GM23338 (cell line): ENCODE data around the gene GFAP. TPM values are rescaled to one million over a fixed set of nuclear protein-coding genes. Genes with fewer than 3 reads are reported as not detected.

Source experiments
- ATAC-seq: fragments of 200-7000 bp; cut with Tn5 transposase; 3 replicates; pipeline ENCODE4 v1.9.1; 2020
- DNase-seq: peaks from one replicate; pipeline ENCODE4 v3.0.0-alpha.2; 2015; ENCODE audit warnings: low spot score
- H2AFZ ChIP-seq: fragments of 200-600 bp; sonication (generic); 2 replicates; pipeline ENCODE4 v1.8.0; 2016; ENCODE audit warnings: antibody characterized with exemption, mild to moderate bottlenecking, moderate library complexity
- H3F3A ChIP-seq: fragments of 200-600 bp; sonication (generic); replicated peaks from 2 replicates; pipeline ENCODE4 v1.8.0; 2017; ENCODE audit warnings: antibody characterized with exemption, mixed run types, low read depth
- H3K27ac ChIP-seq: fragments of 200-600 bp; sonication (generic); 2 replicates; pipeline ENCODE4 v1.6.1; 2016; ENCODE audit warnings: low read depth
- H3K27me3 ChIP-seq: fragments of 200-600 bp; sonication (generic); 2 replicates; pipeline ENCODE4 v1.8.0; 2016; ENCODE audit warnings: mild to moderate bottlenecking, mixed run types, moderate library complexity; ENCODE audit not compliant: insufficient read depth
- H3K36me3 ChIP-seq: fragments of 200-600 bp; sonication (generic); 2 replicates; pipeline ENCODE4 v1.8.0; 2016; ENCODE audit warnings: mild to moderate bottlenecking; ENCODE audit not compliant: insufficient read depth
- H3K4me1 ChIP-seq: fragments of 200-600 bp; sonication (generic); 2 replicates; pipeline ENCODE4 v1.8.0; 2016; ENCODE audit warnings: mild to moderate bottlenecking, moderate library complexity; ENCODE audit not compliant: insufficient read depth
- H3K4me2 ChIP-seq: fragments of 200-600 bp; sonication (generic); 2 replicates; pipeline ENCODE4 v1.7.1; 2017; ENCODE audit warnings: mixed run types
- H3K4me3 ChIP-seq: fragments of 200-600 bp; sonication (generic); 2 replicates; pipeline ENCODE4 v1.6.1; 2016; ENCODE audit warnings: mixed run types
- H3K79me2 ChIP-seq: fragments of 200-600 bp; sonication (generic); replicated peaks from 2 replicates; pipeline ENCODE4 v1.8.0; 2017; ENCODE audit warnings: mild to moderate bottlenecking; ENCODE audit not compliant: insufficient read depth
- H3K9me2 ChIP-seq: fragments of 200-600 bp; sonication (generic); 2 replicates; pipeline ENCODE4 v1.8.0; 2017; ENCODE audit not compliant: insufficient read depth
- H4K20me1 ChIP-seq: fragments of 200-600 bp; sonication (generic); replicated peaks from 2 replicates; pipeline ENCODE4 v1.8.0; 2017; ENCODE audit warnings: mild to moderate bottlenecking; ENCODE audit not compliant: insufficient read depth
- H3K27ac Mint-ChIP-seq: 2 replicates; pipeline ENCODE4 v1.8.0; 2020; ENCODE audit warnings: inconsistent platforms, mild to moderate bottlenecking, moderate library complexity, mixed read lengths
- H3K27me3 Mint-ChIP-seq: 3 replicates; pipeline ENCODE4 v1.8.0; 2022; ENCODE audit warnings: low read depth, mild to moderate bottlenecking, moderate library complexity, mixed read lengths, inconsistent platforms; ENCODE audit not compliant: insufficient read depth, poor library complexity
- H3K36me3 Mint-ChIP-seq: 3 replicates; pipeline ENCODE4 v1.8.0; 2021; ENCODE audit warnings: low read depth, mild to moderate bottlenecking, inconsistent platforms, moderate library complexity, mixed read lengths
- H3K4me1 Mint-ChIP-seq: 3 replicates; pipeline ENCODE4 v1.8.0; 2020; ENCODE audit warnings: mild to moderate bottlenecking, inconsistent platforms, mixed read lengths
- H3K4me3 Mint-ChIP-seq: 3 replicates; pipeline ENCODE4 v1.8.0; 2021; ENCODE audit warnings: moderate library complexity, mild to moderate bottlenecking, inconsistent platforms, mixed read lengths
- H3K9me3 Mint-ChIP-seq: 3 replicates; pipeline ENCODE4 v1.8.0; 2020; ENCODE audit warnings: moderate library complexity, mild to moderate bottlenecking, inconsistent platforms, mixed read lengths
- CREB1 ChIP-seq: fragments of 250-450 bp; sonication (Bioruptor Pico); IDR thresholded peaks from 2 replicates; pipeline ENCODE4 v1.5.0; 2020; ENCODE audit warnings: low read depth, mild to moderate bottlenecking, moderate library complexity
- CTCF ChIP-seq, 2 experiments: fragments of 200-600 bp in 1 of 2; sonication (generic) in 1 of 2; conservative IDR thresholded peaks; 2 replicates each; pipeline versions ENCODE4 v1.5.1 to v1.6.1; 2016 to 2017; ENCODE audit warnings: antibody characterized with exemption in 2 of 2, low read depth in 2 of 2, mild to moderate bottlenecking in 2 of 2, moderate library complexity in 1 of 2
- EZH2 ChIP-seq: fragments of 200-600 bp; sonication (generic); IDR thresholded peaks from one replicate; pipeline ENCODE4 v1.8.0; 2017; ENCODE audit warnings: antibody characterized with exemption, mild to moderate bottlenecking, low read depth; ENCODE audit not compliant: unreplicated experiment
- EZH2phosphoT487 ChIP-seq: fragments of 200-600 bp; sonication (generic); IDR thresholded peaks from one replicate; pipeline ENCODE4 v1.8.1; 2018; ENCODE audit warnings: antibody characterized with exemption; ENCODE audit not compliant: unreplicated experiment
- JUNB ChIP-seq: IDR thresholded peaks from one replicate; pipeline ENCODE4 v1.6.1; 2016; ENCODE audit warnings: antibody characterized with exemption; ENCODE audit not compliant: unreplicated experiment
- NANOG ChIP-seq: IDR thresholded peaks from 2 replicates; pipeline ENCODE4 v1.6.1; 2016; ENCODE audit warnings: antibody characterized with exemption, borderline replicate concordance
- POLR2AphosphoS5 ChIP-seq: IDR thresholded peaks from 2 replicates; pipeline ENCODE4 v1.6.1; 2016; ENCODE audit warnings: antibody characterized with exemption, low read depth
- ZNF331 ChIP-seq: fragments of 250-450 bp; sonication (Bioruptor Pico); IDR thresholded peaks from 2 replicates; pipeline ENCODE4 v1.5.0; 2020; ENCODE audit warnings: low read depth, mild to moderate bottlenecking, moderate library complexity
- ZNF462 ChIP-seq: fragments of 250-450 bp; sonication (Bioruptor Pico); IDR thresholded peaks from 2 replicates; pipeline ENCODE4 v1.5.0; 2020; ENCODE audit warnings: mild to moderate bottlenecking, moderate library complexity
- polyA plus RNA-seq: library from polyadenylated mRNA; unstranded; fragments of >200 nt; fragmentation: Nextera tagmentation; extraction: Ambion mirVana; gene quantifications from 2 replicates; pipeline ENCODE4 v1.2.1, GENCODE V29; 2016
- total RNA-seq: library from RNA; depleted of rRNA; stranded (reverse); fragments of >200 nt; shearing (Covaris generic); gene quantifications from 2 replicates; pipeline ENCODE4 v1.2.3, GENCODE V29; 2014
- TF ChIP-seq, protein P1 (sequence below): IDR thresholded peaks from 2 replicates; pipeline ENCODE4 v1.6.1; 2016; ENCODE audit warnings: antibody characterized with exemption

Gene GFAP
- total and polyA plus RNA-seq, 2 experiments from 2014 or later, result 0.15 to 5.1 TPM

DNA sequence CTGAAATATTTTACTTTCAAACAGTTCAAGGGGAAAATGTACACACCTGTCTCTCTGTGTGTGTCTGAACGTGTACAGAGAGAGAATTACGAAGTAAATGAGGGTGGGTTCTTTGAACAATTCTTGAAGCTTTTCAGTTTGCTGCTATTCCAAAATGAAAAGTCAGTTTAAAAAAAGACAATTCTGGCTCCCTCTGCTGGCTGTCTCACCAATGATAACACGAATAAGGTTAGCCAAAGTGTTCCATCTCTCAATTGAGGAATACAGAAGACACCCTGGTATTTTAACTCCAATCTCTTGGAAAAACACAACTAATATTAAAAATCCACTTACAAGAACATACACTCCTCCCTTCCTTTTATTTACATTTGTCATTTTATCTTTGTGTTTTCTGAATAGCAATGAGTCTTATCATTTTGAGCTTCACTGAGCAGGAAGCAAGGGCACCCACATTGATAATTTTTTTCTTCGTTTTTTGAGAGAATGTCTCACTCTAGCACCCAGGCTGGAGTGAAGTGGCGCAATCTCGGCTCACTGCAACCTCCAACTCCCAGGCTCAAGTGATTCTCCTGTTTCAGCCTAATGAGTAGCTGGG, 36.6 kb downstream of the GFAP start:
- Histone ChIP-seq H3K79me2 (no peaks in the 10 kb centered on the region; the same call in 1 of the 2 replicates), H3K36me3 (peaks cover 77% of the 10 kb centered on the region), H2AFZ (no peak overlapping the region), H3K4me1 (no peaks in the 10 kb centered on the region), H3K9me2 (no peaks in the 10 kb centered on the region), H3K27me3 (no peaks in the 10 kb centered on the region), H3K4me3 (no peak overlapping the region), H3F3A (peaks cover 22% of the 10 kb centered on the region; the same call in 1 of the 2 replicates), H3K27ac (no peak overlapping the region), H4K20me1 (peaks cover 5% of the 10 kb centered on the region), H3K4me2 (no peak overlapping the region)
- Mint-ChIP-seq H3K27ac (no peak overlapping the region; the same call in 1 of the 2 replicates), H3K36me3 (peaks cover 80% of the 10 kb centered on the region), H3K9me3 (no peaks in the 10 kb centered on the region), H3K27me3 (peaks cover 3% of the 10 kb centered on the region), H3K4me3 (no peak overlapping the region), H3K4me1 (no peaks in the 10 kb centered on the region)
- DNase-seq (peak; percentile 72), ATAC-seq (no peak)
- TF ChIP-seq CTCF (conservative IDR thresholded peaks at IDR 0.05; ENCODE audit: low read depth in 2 of 2), result peak; percentile 68 to 84
- no peak for TF ChIP-seq ZNF331 (CRISPR knock-in tag)

DNA sequence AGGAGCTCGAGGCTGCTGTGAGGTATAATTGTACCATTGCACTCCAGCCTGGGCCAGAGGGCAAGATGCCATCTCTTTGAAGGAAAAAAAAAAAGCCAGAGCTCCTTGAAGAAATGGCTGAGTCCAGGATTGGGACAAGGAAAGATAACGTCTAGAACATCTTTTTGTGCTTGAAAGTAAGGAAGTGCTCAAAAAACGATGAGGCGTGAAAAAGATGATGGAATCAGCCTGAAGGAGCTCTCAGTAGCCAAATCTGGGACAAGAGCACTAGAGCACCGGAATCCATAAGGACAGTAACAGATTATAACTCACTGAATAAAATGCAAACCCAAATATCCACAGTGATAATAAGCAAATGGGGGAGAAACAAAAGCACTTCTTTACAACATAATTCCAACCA, 38.2 kb downstream of the GFAP start:
- no peak for TF ChIP-seq CTCF (conservative IDR thresholded peaks at IDR 0.05; ENCODE audit: low read depth in 2 of 2)
- TF ChIP-seq CREB1, result no peak
- TF ChIP-seq EZH2phosphoT487, result no peak
- no peak for TF ChIP-seq JUNB
- TF ChIP-seq POLR2AphosphoS5, result no peak
- TF ChIP-seq ZNF462 (CRISPR knock-in tag), result no peak
- no peak for TF ChIP-seq NANOG
- TF ChIP-seq, protein P1, sequence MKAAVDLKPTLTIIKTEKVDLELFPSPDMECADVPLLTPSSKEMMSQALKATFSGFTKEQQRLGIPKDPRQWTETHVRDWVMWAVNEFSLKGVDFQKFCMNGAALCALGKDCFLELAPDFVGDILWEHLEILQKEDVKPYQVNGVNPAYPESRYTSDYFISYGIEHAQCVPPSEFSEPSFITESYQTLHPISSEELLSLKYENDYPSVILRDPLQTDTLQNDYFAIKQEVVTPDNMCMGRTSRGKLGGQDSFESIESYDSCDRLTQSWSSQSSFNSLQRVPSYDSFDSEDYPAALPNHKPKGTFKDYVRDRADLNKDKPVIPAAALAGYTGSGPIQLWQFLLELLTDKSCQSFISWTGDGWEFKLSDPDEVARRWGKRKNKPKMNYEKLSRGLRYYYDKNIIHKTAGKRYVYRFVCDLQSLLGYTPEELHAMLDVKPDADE, result no peak
- TF ChIP-seq EZH2, result no peak
- H3K4me1 ChIP-seq, result no peaks in the 10 kb centered on the region
- no peak overlapping the region for H2AFZ ChIP-seq
- peaks cover 5% of the 10 kb centered on the region for H4K20me1 ChIP-seq
- Mint-ChIP-seq H3K4me1 (no peaks in the 10 kb centered on the region), H3K36me3 (peaks cover 72% of the 10 kb centered on the region), H3K9me3 (no peaks in the 10 kb centered on the region), H3K4me3 (no peak overlapping the region), H3K27ac (no peak overlapping the region), H3K27me3 (peaks cover 3% of the 10 kb centered on the region)
- H3K9me2 ChIP-seq, result no peaks in the 10 kb centered on the region
- no peaks in the 10 kb centered on the region; the same call in 1 of the 2 replicates for H3K79me2 ChIP-seq
- no peak overlapping the region for H3K27ac ChIP-seq
- H3K4me3 ChIP-seq, result no peak overlapping the region
- ATAC-seq (no peak), DNase-seq (no peak)
- no peak overlapping the region for H3K4me2 ChIP-seq
- peaks cover 72% of the 10 kb centered on the region for H3K36me3 ChIP-seq
- peaks cover 18% of the 10 kb centered on the region; the same call in 1 of the 2 replicates for H3F3A ChIP-seq
- H3K27me3 ChIP-seq, result no peaks in the 10 kb centered on the region
